NCI-H226 (cell line): ENCODE data around the gene TMEM132A.
A peak's percentile ranks its signal among the peaks of the same experiment; 100 is the strongest.
"Not testable (repeated sequence)": the region's sequence is repeated elsewhere in the genome, so short reads cannot be mapped to it uniquely, and the experiment has no call there.

Source experiments
- DNase-seq: peaks from one replicate; pipeline ENCODE4 v3.0.0-alpha.2; 2015

The TMEM132A gene

GRCh38 chr11:60906132-60906972, 17.9 kb upstream of the TMEM132A start, which contains the start of gene PRPF19:
PRPF19 (minus strand) TSS chr11:60906585; CDS start chr11:60906382, 203 bp downstream.
- DNase-seq: peak; percentile 93

- no peak for DNase-seq
Observed at GRCh38 chr11:60908803-60909202, 15.5 kb upstream of the TMEM132A start.

GRCh38 chr11:60909680-60910280, 14.5 kb upstream of the TMEM132A start:
- DNase-seq: not testable (repeated sequence)

- no peak for DNase-seq
Observed at GRCh38 chr11:60910281-60910687, 14.0 kb upstream of the TMEM132A start.

- DNase-seq: no peak
Observed at GRCh38 chr11:60910711-60911380, 13.4 kb upstream of the TMEM132A start.

- DNase-seq: no peak
Observed at GRCh38 chr11:60912223-60912850, 11.9 kb upstream of the TMEM132A start.

GRCh38 chr11:60912851-60913528, 11.3 kb upstream of the TMEM132A start:
- DNase-seq: no peak

- DNase-seq: peak; percentile 81
Observed at GRCh38 chr11:60913793-60914632, 10.2 kb upstream of the TMEM132A start, which contains the start of gene TMEM109. TMEM109 (plus strand) TSS chr11:60914158; CDS start chr11:60919694, 5,536 bp downstream.

- DNase-seq: peak; percentile 48
Observed at GRCh38 chr11:60914633-60915247, 9.5 kb upstream of the TMEM132A start.

GRCh38 chr11:60915248-60915914, 8.9 kb upstream of the TMEM132A start:
- peak; percentile 65 for DNase-seq

GRCh38 chr11:60916669-60917206, 7.5 kb upstream of the TMEM132A start:
- no peak for DNase-seq

GRCh38 chr11:60917267-60917666, 7.0 kb upstream of the TMEM132A start:
- no peak for DNase-seq

GRCh38 chr11:60918251-60918938, 5.9 kb upstream of the TMEM132A start:
- DNase-seq: peak; percentile 80

- peak; percentile 80 for DNase-seq
Observed at GRCh38 chr11:60918939-60919265, 5.4 kb upstream of the TMEM132A start.

GRCh38 chr11:60919320-60919719, 4.9 kb upstream of the TMEM132A start:
- DNase-seq: no peak

- no peak for DNase-seq
Observed at GRCh38 chr11:60919956-60920355, 4.3 kb upstream of the TMEM132A start.

GRCh38 chr11:60921259-60921658, 3.0 kb upstream of the TMEM132A start:
- no peak for DNase-seq

- DNase-seq: no peak
Observed at GRCh38 chr11:60921777-60922335, 2.4 kb upstream of the TMEM132A start.

- no peak for DNase-seq
Observed at GRCh38 chr11:60922906-60923305, 1.4 kb upstream of the TMEM132A start.
